HL-60 (cell line): ENCODE results near the gene HPS4.
"Not testable (repeated sequence)": the region's sequence is repeated elsewhere in the genome, so short reads cannot be mapped to it uniquely, and the experiment has no call there.

Experiments
- CTCF ChIP-seq: IDR thresholded peaks from one replicate; pipeline ENCODE4 v1.5.1; 2011; ENCODE audit warnings: low read length, control low read depth, inconsistent platforms; ENCODE audit not compliant: insufficient read depth
- GABPA ChIP-seq: IDR thresholded peaks from 2 replicates; pipeline ENCODE4 v1.6.1; 2012; ENCODE audit warnings: low read depth

- not testable (repeated sequence) for TF ChIP-seq CTCF, GABPA
Observed at GRCh38 chr22:26528518-26528917, 44.9 kb upstream of the HPS4 start.
